ENCODE measurements around the gene ASB2. TPM values are rescaled to one million over a fixed set of nuclear protein-coding genes. Genes with fewer than 3 reads are reported as not detected.

The ASB2 gene
- polyA plus RNA-seq, 1 donor from 2014 or later, result 0.26 TPM

DNA sequence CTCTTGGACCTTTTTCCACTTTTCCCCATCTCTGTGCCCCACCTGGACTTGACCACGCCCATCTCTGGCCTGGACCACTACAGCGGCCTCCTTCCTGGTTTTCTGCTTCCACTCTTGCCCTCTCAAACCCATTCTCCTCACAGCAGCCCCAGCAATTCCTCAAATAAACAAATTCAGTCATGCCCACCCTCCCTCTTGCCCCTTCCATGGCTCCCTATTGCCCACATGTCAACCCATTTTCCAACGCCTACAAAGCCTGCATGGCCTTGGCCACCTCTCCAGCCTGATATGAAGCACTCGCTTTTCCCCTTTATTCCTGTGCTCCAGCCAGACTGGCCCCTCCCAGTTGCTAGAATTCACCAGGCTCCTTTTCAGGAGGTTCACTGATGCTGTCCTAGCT is 43.9 kb upstream of the ASB2 start:
- H3K9ac ChIP-seq (ENCODE audit: low read length), result no peak overlapping the region
- H3K9me2 ChIP-seq (ENCODE audit: insufficient read depth, low read length), result no peaks in the 10 kb centered on the region
- no peaks in the 10 kb centered on the region for H4K20me1 ChIP-seq (ENCODE audit: insufficient read depth)
- H3K4me3 ChIP-seq (ENCODE audit: low read length), result no peak overlapping the region
- H3K36me3 ChIP-seq (ENCODE audit: insufficient read depth, low read length), result no peaks in the 10 kb centered on the region
- H3K4me2 ChIP-seq (ENCODE audit: low read length), result no peak overlapping the region
- H3K9me3 ChIP-seq (ENCODE audit: low read length), result no peaks in the 10 kb centered on the region
- H3F3A ChIP-seq (ENCODE audit: insufficient read depth, low read length, poor library complexity, severe bottlenecking), result no peaks in the 10 kb centered on the region
- no peak overlapping the region for H2AFZ ChIP-seq (ENCODE audit: low read depth, low read length)
- no peaks in the 10 kb centered on the region for H3K79me2 ChIP-seq (replicated peaks; ENCODE audit: insufficient read depth, low read length)
- TF ChIP-seq, protein P1, sequence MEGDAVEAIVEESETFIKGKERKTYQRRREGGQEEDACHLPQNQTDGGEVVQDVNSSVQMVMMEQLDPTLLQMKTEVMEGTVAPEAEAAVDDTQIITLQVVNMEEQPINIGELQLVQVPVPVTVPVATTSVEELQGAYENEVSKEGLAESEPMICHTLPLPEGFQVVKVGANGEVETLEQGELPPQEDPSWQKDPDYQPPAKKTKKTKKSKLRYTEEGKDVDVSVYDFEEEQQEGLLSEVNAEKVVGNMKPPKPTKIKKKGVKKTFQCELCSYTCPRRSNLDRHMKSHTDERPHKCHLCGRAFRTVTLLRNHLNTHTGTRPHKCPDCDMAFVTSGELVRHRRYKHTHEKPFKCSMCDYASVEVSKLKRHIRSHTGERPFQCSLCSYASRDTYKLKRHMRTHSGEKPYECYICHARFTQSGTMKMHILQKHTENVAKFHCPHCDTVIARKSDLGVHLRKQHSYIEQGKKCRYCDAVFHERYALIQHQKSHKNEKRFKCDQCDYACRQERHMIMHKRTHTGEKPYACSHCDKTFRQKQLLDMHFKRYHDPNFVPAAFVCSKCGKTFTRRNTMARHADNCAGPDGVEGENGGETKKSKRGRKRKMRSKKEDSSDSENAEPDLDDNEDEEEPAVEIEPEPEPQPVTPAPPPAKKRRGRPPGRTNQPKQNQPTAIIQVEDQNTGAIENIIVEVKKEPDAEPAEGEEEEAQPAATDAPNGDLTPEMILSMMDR (IDR thresholded peaks at IDR 0.05; ENCODE audit: poor library complexity, severe bottlenecking), result no peak
- no peak for TF ChIP-seq EP300 (conservative IDR thresholded peaks at IDR 0.05; ENCODE audit: poor library complexity, severe bottlenecking)
- no peak for TF ChIP-seq POLR2AphosphoS5 (IDR thresholded peaks at IDR 0.05)
- H3K27me3 ChIP-seq (ENCODE audit: insufficient read depth, low read depth, low read length), result no peaks in the 10 kb centered on the region
- H3K27ac ChIP-seq (ENCODE audit: low read length), result no peak overlapping the region

DNA sequence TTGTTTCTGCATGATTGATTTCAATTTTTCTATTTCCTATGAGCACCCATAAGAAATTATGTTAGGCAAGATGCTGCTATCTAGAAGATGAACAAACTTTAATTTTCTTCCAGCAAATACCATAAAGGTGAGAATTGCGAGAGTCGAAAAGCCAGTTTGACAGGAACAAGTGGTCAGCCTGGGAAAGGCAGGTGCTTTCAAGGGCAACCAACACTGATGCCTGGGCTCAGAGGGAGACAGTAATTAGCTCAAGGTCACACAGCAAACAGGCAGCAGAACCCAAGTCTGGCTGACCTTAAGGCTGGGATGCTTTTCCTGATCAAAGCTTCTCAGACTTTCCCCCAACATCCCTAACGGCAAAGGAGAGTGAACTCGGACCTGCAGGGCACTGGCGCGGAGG is 43.0 kb upstream of the ASB2 start:
- H3F3A ChIP-seq (ENCODE audit: insufficient read depth, low read length, poor library complexity, severe bottlenecking), result no peaks in the 10 kb centered on the region
- TF ChIP-seq RAD21 (conservative IDR thresholded peaks at IDR 0.05) (no peak), MXI1 (conservative IDR thresholded peaks at IDR 0.05; ENCODE audit: poor library complexity, severe bottlenecking) (no peak), EZH2 (IDR thresholded peaks at IDR 0.05; ENCODE audit: borderline replicate concordance, insufficient read depth, low read length, poor library complexity, severe bottlenecking) (no peak), TAF1 (IDR thresholded peaks at IDR 0.05; ENCODE audit: low read depth) (no peak), SMC3 (conservative IDR thresholded peaks at IDR 0.05; ENCODE audit: poor library complexity) (no peak), REST (IDR thresholded peaks at IDR 0.05; ENCODE audit: borderline replicate concordance) (no peak)
- H2AFZ ChIP-seq (ENCODE audit: low read depth, low read length), result no peak overlapping the region
- H3K27ac ChIP-seq (ENCODE audit: low read length), result no peak overlapping the region
- no peaks in the 10 kb centered on the region for H4K20me1 ChIP-seq (ENCODE audit: insufficient read depth)
- H3K27me3 ChIP-seq (ENCODE audit: insufficient read depth, low read depth, low read length), result no peaks in the 10 kb centered on the region
- H3K9ac ChIP-seq (ENCODE audit: low read length), result no peak overlapping the region
- H3K79me2 ChIP-seq (replicated peaks; ENCODE audit: insufficient read depth, low read length), result no peaks in the 10 kb centered on the region
- no peaks in the 10 kb centered on the region for H3K9me3 ChIP-seq (ENCODE audit: low read length)
- H3K9me2 ChIP-seq (ENCODE audit: insufficient read depth, low read length), result no peaks in the 10 kb centered on the region
- H3K4me2 ChIP-seq (ENCODE audit: low read length), result no peak overlapping the region
- no peaks in the 10 kb centered on the region for H3K36me3 ChIP-seq (ENCODE audit: insufficient read depth, low read length)
- no peak overlapping the region for H3K4me3 ChIP-seq (ENCODE audit: low read length)

DNA sequence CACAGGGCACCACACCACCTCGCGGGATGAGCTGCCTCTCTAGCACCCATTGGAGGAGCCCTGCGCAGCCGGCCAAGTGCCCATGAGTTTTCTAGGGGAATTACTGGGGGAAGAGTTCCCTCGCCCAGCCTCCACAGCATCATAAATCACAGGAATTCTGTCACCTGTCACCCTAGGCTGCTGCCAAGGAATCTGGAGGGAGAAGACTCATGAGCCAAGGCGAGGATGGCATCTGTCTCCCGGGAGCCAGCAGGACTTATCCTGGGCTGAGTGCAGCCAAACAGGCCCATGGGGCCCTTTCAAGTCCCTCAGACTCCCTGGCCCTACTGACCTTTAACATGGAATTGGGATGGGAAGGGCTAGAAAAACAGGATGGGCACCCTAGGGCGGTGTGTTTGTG is 41.9 kb upstream of the ASB2 start:
- H2AFZ ChIP-seq (ENCODE audit: low read depth, low read length), result no peak overlapping the region
- no peaks in the 10 kb centered on the region for H3K9me3 ChIP-seq (ENCODE audit: low read length)
- H4K20me1 ChIP-seq (ENCODE audit: insufficient read depth), result no peaks in the 10 kb centered on the region
- H3K9me2 ChIP-seq (ENCODE audit: insufficient read depth, low read length), result no peaks in the 10 kb centered on the region
- no peak overlapping the region for H3K4me3 ChIP-seq (ENCODE audit: low read length)
- H3K4me2 ChIP-seq (ENCODE audit: low read length), result no peak overlapping the region
- no peak overlapping the region for H3K9ac ChIP-seq (ENCODE audit: low read length)
- H3K27ac ChIP-seq (ENCODE audit: low read length), result no peak overlapping the region
- H3K36me3 ChIP-seq (ENCODE audit: insufficient read depth, low read length), result no peaks in the 10 kb centered on the region
- no peaks in the 10 kb centered on the region for H3F3A ChIP-seq (ENCODE audit: insufficient read depth, low read length, poor library complexity, severe bottlenecking)
- no peak for TF ChIP-seq REST (IDR thresholded peaks at IDR 0.05; ENCODE audit: borderline replicate concordance)
- TF ChIP-seq POLR2AphosphoS5 (IDR thresholded peaks at IDR 0.05), result no peak
- TF ChIP-seq EZH2 (IDR thresholded peaks at IDR 0.05; ENCODE audit: borderline replicate concordance, insufficient read depth, low read length, poor library complexity, severe bottlenecking), result no peak
- TF ChIP-seq RAD21 (conservative IDR thresholded peaks at IDR 0.05), result no peak
- TF ChIP-seq SMC3 (conservative IDR thresholded peaks at IDR 0.05; ENCODE audit: poor library complexity), result no peak
- TF ChIP-seq TAF1 (IDR thresholded peaks at IDR 0.05; ENCODE audit: low read depth), result no peak
- no peak for TF ChIP-seq EP300 (conservative IDR thresholded peaks at IDR 0.05; ENCODE audit: poor library complexity, severe bottlenecking)
- TF ChIP-seq MXI1 (conservative IDR thresholded peaks at IDR 0.05; ENCODE audit: poor library complexity, severe bottlenecking), result no peak
- TF ChIP-seq, protein P1 (IDR thresholded peaks at IDR 0.05; ENCODE audit: poor library complexity, severe bottlenecking), result no peak
- no peaks in the 10 kb centered on the region for H3K27me3 ChIP-seq (ENCODE audit: insufficient read depth, low read depth, low read length)
- H3K79me2 ChIP-seq (replicated peaks; ENCODE audit: insufficient read depth, low read length), result no peaks in the 10 kb centered on the region
